HG03097 (cell line): Measurements from ENCODE around the gene ZFHX3.

Source experiments
- ATAC-seq: cut with Tn5 transposase; IDR thresholded peaks from one replicate; pipeline ENCODE4 v1.9.1; 2021; ENCODE audit not compliant: unreplicated experiment, low FRiP score

Gene ZFHX3

GRCh38 chr16:73068541-73069401 lies 20.8 kb upstream of the ZFHX3 start:
- ATAC-seq, result no peak

GRCh38 chr16:73067671-73068540 lies 20.0 kb upstream of the ZFHX3 start:
- ATAC-seq, result no peak

DNA sequence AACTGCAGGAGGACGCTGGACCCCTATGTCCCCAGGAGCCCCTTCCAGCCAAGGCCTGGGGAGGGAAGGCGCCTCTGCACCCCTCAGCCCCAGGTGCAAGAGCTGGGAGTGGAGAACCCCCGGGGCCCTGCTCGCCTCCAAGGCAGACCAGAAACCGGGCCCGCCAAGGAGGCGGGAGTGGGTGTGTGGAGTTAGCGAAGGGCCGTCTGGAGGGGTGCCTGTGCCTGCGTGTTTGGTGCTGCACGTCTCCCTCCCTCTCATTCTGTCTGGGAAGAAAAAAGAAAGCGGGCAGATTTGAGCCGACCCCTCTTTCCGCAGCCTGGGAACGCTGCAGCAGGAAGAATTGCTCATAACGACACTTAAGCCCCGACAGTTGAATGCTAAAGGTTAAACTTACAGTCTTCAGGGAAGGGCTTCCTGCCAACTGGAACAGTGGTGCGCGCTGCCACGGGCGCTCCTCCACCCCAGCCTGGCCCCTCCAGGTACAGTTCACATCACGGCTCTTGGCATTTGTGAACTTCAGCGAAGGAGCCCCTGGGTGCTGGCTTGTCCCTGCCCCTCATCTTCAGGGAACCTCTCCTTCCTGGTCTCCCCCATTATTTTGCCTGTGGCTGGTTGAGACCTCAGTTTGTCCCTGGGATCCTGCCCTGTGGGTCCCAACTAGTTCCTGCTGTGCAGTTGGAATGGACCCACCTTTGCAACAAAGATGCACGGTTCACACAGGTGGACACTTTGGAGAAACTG lies 19.2 kb upstream of the ZFHX3 start:
- ATAC-seq, result no peak

GRCh38 chr16:73066331-73066926 lies 18.5 kb upstream of the ZFHX3 start:
- ATAC-seq, result no peak

- no peak for ATAC-seq
Observed at GRCh38 chr16:73065632-73066330, 17.9 kb upstream of the ZFHX3 start.

GRCh38 chr16:73064994-73065545 lies 17.1 kb upstream of the ZFHX3 start:
- ATAC-seq, result no peak

- no peak for ATAC-seq
Observed at GRCh38 chr16:73064212-73064993, 16.5 kb upstream of the ZFHX3 start.

- ATAC-seq, result no peak
Observed at GRCh38 chr16:73063854-73064211, 15.9 kb upstream of the ZFHX3 start.

DNA sequence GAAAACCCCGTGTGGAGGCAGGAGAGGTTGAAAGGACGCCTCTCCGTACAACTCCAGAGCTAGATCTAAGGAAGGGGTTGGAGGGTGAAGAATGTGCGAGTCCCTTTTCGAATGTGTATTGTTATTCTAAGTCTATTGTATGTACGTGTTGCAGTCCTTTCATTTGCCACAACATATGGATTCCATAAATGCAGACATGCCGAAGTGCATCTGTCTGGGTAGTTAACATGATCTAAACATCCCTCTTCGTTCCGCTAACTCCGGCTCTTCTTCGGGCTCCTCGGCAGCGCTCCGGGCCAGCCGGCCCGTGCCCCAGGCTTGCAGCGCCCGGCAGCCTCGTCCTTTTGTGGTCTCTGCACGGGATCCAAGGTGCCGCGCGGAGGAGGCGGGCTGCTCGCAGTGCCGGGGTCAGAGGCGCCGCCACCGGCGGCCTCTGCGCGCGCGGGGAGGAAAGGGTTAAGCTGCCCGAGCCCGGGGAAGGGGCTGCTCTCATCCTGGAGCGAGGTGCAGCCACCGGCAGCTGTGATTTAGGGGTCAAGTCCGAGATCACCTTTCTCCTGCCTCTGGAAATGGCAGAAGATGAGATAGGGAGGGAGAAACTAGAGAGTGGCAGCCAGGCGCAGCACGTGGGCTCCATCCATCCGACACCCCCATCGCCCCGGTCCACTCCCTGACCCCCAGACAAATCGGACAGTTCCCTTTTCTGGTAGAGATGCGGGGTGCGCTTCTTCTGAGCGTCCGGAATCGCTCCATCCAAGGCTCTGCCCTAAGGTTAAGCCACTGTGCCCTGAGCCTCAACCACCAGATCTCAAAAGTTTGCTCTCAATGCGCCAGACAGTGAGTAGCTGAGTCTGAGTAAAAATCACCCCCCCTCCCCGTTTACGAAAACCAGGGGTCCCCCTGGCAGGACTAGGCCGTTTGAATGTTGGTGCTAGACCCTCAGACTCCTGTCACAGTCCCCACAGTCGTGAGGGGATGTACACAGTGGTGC lies 15.1 kb upstream of the ZFHX3 start:
- no peak for ATAC-seq

DNA sequence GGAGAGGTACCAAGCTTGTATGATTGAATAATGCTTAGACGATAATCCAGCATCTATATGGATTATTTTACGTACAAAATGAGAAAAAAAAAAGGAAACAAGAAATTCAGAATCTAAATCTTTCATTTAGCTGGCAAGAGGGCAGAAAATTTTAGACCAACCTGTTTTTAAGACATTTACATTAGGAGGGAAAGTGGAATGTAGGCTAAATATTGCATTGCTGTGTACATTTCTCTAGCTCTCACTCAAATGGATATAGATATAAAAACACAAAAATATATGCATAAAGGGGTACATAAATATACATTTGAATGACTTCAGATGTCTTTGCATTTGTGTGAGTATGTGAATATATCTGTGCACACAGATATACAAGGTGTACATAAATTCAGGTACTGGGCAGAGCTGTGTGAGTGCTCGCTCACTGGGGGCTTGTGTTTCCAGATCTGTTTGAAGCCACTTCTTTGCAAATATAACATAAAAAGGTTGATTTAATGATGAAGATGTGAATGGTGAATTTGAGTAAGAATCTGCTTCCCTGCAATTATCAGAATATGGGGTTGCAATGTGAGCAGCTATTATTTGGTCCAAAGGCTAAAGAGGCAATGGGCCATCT lies 14.2 kb upstream of the ZFHX3 start:
- ATAC-seq, result no peak

- no peak for ATAC-seq
Observed at GRCh38 chr16:73060892-73061490, 13.1 kb upstream of the ZFHX3 start.

GRCh38 chr16:73059779-73060615 lies 12.1 kb upstream of the ZFHX3 start:
- ATAC-seq, result no peak

DNA sequence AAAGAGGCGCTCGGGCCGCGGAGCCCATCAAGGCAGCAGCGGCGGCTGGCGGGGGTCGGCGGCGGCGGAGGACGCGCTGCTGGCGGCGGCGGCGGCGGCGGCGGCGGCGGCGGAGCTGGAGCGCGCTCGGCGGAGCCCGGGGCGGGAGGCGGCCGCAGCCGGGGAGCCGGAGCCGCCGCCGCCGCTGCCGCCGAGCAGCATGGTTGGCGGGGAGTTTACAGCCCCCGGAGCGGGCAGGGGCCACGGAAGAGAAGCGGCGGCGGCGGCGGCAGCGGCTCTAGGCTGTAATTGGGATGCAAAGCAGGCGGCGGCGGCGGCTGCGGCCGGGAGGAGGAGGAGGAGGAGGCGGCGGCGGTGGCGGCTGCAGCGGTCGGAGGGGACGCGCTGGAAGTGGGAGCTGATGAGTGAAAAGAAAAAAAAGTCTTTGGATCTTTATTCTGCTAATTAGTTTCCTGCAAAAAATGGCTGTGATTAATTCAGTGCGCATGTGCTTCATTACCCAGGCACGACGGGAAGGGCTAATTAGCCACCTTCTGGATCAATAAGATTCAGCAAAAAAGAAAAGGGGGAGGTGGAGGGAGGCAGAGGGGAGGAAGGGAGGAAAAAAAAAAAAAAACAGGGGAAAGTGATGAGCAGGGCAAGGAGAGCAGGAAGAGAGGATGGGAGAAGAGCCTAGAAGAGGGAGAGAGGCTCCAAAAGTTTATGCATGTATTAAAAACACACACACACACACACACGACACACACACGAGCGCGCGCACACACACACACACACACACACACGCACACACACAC lies 10.9 kb upstream of the ZFHX3 start:
- no peak for ATAC-seq

GRCh38 chr16:73058221-73058615 lies 10.3 kb upstream of the ZFHX3 start:
- peak; percentile 58 for ATAC-seq
